SK-N-SH treated with all-trans-retinoic acid at 6 μM for 48 hours (cell line): ENCODE measurements around the gene MAML3.

Source experiments
- ATAC-seq: fragments of 200-7000 bp; cut with Tn5 transposase; 3 replicates; pipeline ENCODE4 v1.9.1; 2020; ENCODE audit warnings: mild to moderate bottlenecking, moderate library complexity
- ARNTL ChIP-seq: fragments of 450-650 bp; formaldehyde crosslinking; IDR thresholded peaks from 2 replicates; pipeline ENCODE4 v1.5.0; 2020; ENCODE audit warnings: low read depth, mild to moderate bottlenecking, moderate library complexity, borderline replicate concordance
- BACH2 ChIP-seq: fragments of 250-450 bp; sonication (Bioruptor Pico); IDR thresholded peaks from 2 replicates; pipeline ENCODE4 v1.9.0; 2021; ENCODE audit warnings: mild to moderate bottlenecking, borderline replicate concordance
- CREB5 ChIP-seq: fragments of 250-450 bp; sonication (Bioruptor Pico); IDR thresholded peaks from 2 replicates; pipeline ENCODE4 v1.5.1; 2020; ENCODE audit warnings: low read depth, mild to moderate bottlenecking, moderate library complexity
- CSDC2 ChIP-seq: fragments of 250-450 bp; sonication (Bioruptor Pico); IDR thresholded peaks from 2 replicates; pipeline ENCODE4 v1.5.0; 2020; ENCODE audit warnings: mild to moderate bottlenecking, moderate library complexity
- CSRNP3 ChIP-seq: fragments of 250-450 bp; sonication (Bioruptor Pico); IDR thresholded peaks from 2 replicates; pipeline ENCODE4 v1.5.1; 2021; ENCODE audit warnings: mild to moderate bottlenecking, moderate library complexity
- ESRRG ChIP-seq: fragments of 250-450 bp; sonication (Bioruptor Pico); IDR thresholded peaks from 2 replicates; pipeline ENCODE4 v1.6.1; 2021; ENCODE audit warnings: mild to moderate bottlenecking
- GLIS3 ChIP-seq: fragments of 250-450 bp; sonication (Bioruptor Pico); IDR thresholded peaks from 2 replicates; pipeline ENCODE4 v1.5.0; 2020; ENCODE audit warnings: mild to moderate bottlenecking, moderate library complexity
- ISL1 ChIP-seq: fragments of 250-450 bp; sonication (Bioruptor Pico); IDR thresholded peaks from 2 replicates; pipeline ENCODE4 v2.1.2; 2022; ENCODE audit warnings: mild to moderate bottlenecking, moderate library complexity
- PATZ1 ChIP-seq: fragments of 250-450 bp; sonication (Bioruptor Pico); IDR thresholded peaks from 2 replicates; pipeline ENCODE4 v1.8.0; 2020; ENCODE audit warnings: mild to moderate bottlenecking, moderate library complexity, borderline replicate concordance
- POU6F1 ChIP-seq: fragments of 250-450 bp; sonication (Bioruptor Pico); IDR thresholded peaks from 2 replicates; pipeline ENCODE4 v1.8.0; 2021; ENCODE audit warnings: low read depth, mild to moderate bottlenecking, moderate library complexity, borderline replicate concordance
- PPARA ChIP-seq: fragments of 250-450 bp; sonication (Bioruptor Pico); IDR thresholded peaks from 2 replicates; pipeline ENCODE4 v1.5.0; 2020; ENCODE audit warnings: mild to moderate bottlenecking, borderline replicate concordance
- RARB ChIP-seq: fragments of 250-450 bp; sonication (Bioruptor Pico); IDR thresholded peaks from 2 replicates; pipeline ENCODE4 v1.8.0; 2021; ENCODE audit warnings: mild to moderate bottlenecking, moderate library complexity
- SNAI2 ChIP-seq: fragments of 250-450 bp; sonication (Bioruptor Pico); IDR thresholded peaks from 2 replicates; pipeline ENCODE4 v1.5.0; 2020; ENCODE audit warnings: mild to moderate bottlenecking, moderate library complexity
- TCF4 ChIP-seq: fragments of 250-450 bp; sonication (Bioruptor Pico); IDR thresholded peaks from 2 replicates; pipeline ENCODE4 v1.8.0; 2021; ENCODE audit warnings: mild to moderate bottlenecking, moderate library complexity, borderline replicate concordance
- TOX ChIP-seq: fragments of 250-450 bp; sonication (Bioruptor Pico); IDR thresholded peaks from 2 replicates; pipeline ENCODE4 v1.8.0; 2021; ENCODE audit warnings: mild to moderate bottlenecking, moderate library complexity, borderline replicate concordance
- ZC3H10 ChIP-seq: fragments of 250-450 bp; sonication (Bioruptor Pico); IDR thresholded peaks from 2 replicates; pipeline ENCODE4 v1.5.1; 2021; ENCODE audit warnings: mild to moderate bottlenecking, moderate library complexity
- ZFP3 ChIP-seq: fragments of 250-450 bp; sonication (Bioruptor Pico); IDR thresholded peaks from 2 replicates; pipeline ENCODE4 v1.5.0; 2020; ENCODE audit warnings: mild to moderate bottlenecking, moderate library complexity
- ZFP30 ChIP-seq: fragments of 450-650 bp; formaldehyde crosslinking; IDR thresholded peaks from 2 replicates; pipeline ENCODE4 v1.5.0; 2022; ENCODE audit warnings: mild to moderate bottlenecking, moderate library complexity
- ZNF565 ChIP-seq: fragments of 450-650 bp; formaldehyde crosslinking; conservative IDR thresholded peaks from 2 replicates; pipeline ENCODE4 v1.5.0; 2020; ENCODE audit warnings: low read depth, mild to moderate bottlenecking, moderate library complexity
- ZNF70 ChIP-seq: fragments of 450-650 bp; formaldehyde crosslinking; IDR thresholded peaks from 2 replicates; pipeline ENCODE4 v1.5.0; 2020; ENCODE audit warnings: mild to moderate bottlenecking, moderate library complexity
- ZNF8 ChIP-seq: fragments of 450-650 bp; formaldehyde crosslinking; IDR thresholded peaks from 2 replicates; pipeline ENCODE4 v1.5.0; 2020; ENCODE audit warnings: mild to moderate bottlenecking, moderate library complexity

The MAML3 gene

GRCh38 chr4:140048419-140048995, 105.5 kb downstream of the MAML3 start:
- TF ChIP-seq CREB5 (CRISPR knock-in tag), result no peak
- TF ChIP-seq ISL1 (CRISPR knock-in tag), result no peak
- no peak for TF ChIP-seq CSDC2 (CRISPR knock-in tag)
- TF ChIP-seq PATZ1 (CRISPR knock-in tag), result no peak
- TF ChIP-seq GLIS3, result no peak
- no peak for TF ChIP-seq ARNTL (CRISPR knock-in tag)
- no peak for TF ChIP-seq SNAI2
- TF ChIP-seq ZFP30 (CRISPR knock-in tag), result no peak
- no peak for ATAC-seq

- TF ChIP-seq ZNF70 (CRISPR knock-in tag) (no peak), CREB5 (CRISPR knock-in tag) (no peak), ARNTL (CRISPR knock-in tag) (no peak), SNAI2 (no peak), ZNF8 (CRISPR knock-in tag) (no peak), CSRNP3 (no peak), TOX (CRISPR knock-in tag) (no peak), ZFP30 (CRISPR knock-in tag) (no peak), ISL1 (CRISPR knock-in tag) (no peak), ZC3H10 (CRISPR knock-in tag) (no peak), ZNF565 (CRISPR knock-in tag) (no peak), ESRRG (CRISPR knock-in tag) (no peak), GLIS3 (no peak), RARB (no peak), BACH2 (CRISPR knock-in tag) (no peak), PPARA (no peak), CSDC2 (CRISPR knock-in tag) (no peak), ZFP3 (CRISPR knock-in tag) (no peak), POU6F1 (CRISPR knock-in tag) (no peak), PATZ1 (CRISPR knock-in tag) (no peak)
- no peak for ATAC-seq
Measured at GRCh38 chr4:140047786-140048185, 106.2 kb downstream of the MAML3 start.

GRCh38 chr4:140047017-140047640, 106.9 kb downstream of the MAML3 start:
- ATAC-seq, result no peak
- no peak for TF ChIP-seq CREB5 (CRISPR knock-in tag)
- TF ChIP-seq ZFP30 (CRISPR knock-in tag), result no peak
- no peak for TF ChIP-seq ISL1 (CRISPR knock-in tag)
- no peak for TF ChIP-seq TCF4 (CRISPR knock-in tag)
- no peak for TF ChIP-seq PATZ1 (CRISPR knock-in tag)
- no peak for TF ChIP-seq RARB
- no peak for TF ChIP-seq GLIS3
- no peak for TF ChIP-seq ARNTL (CRISPR knock-in tag)
- TF ChIP-seq PPARA, result no peak
- TF ChIP-seq SNAI2, result no peak
- no peak for TF ChIP-seq CSRNP3
